CD4-positive, alpha-beta T cell treated with Interleukin-10 for 1 hour (primary cell): ENCODE data around the gene HSPB7.
"Not testable (repeated sequence)": the region's sequence is repeated elsewhere in the genome, so short reads cannot be mapped to it uniquely, and the experiment has no call there.

Source experiments
- DNase-seq: peaks from one replicate; pipeline ENCODE4 v3.0.0-alpha.2; 2020

Gene HSPB7

DNA sequence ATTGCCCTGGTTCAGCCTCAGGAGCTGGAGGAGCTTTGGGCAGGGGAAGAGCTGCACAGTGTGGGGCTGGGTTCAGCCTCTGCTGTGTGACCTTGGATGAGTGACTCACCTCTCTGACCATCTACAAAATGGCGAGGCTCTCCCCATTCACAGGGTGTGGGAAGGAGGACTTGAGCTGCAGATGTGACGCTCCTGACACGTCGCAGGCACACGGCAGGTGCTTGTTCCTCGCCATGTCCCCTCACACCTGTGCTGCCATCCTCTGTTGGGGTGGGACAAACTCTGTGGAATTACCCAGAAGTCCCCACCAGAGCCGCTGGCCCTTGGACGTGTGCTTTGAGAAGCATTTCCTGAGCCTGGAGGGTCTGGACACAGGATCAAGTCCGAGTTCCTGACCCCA, 3.0 kb upstream of the HSPB7 start:
- not testable (repeated sequence) for DNase-seq

- no peak for DNase-seq
Observed at GRCh38 chr1:16020325-16020724, 2.5 kb upstream of the HSPB7 start.

GRCh38 chr1:16019644-16020277, 1.9 kb upstream of the HSPB7 start:
- DNase-seq: no peak

DNA sequence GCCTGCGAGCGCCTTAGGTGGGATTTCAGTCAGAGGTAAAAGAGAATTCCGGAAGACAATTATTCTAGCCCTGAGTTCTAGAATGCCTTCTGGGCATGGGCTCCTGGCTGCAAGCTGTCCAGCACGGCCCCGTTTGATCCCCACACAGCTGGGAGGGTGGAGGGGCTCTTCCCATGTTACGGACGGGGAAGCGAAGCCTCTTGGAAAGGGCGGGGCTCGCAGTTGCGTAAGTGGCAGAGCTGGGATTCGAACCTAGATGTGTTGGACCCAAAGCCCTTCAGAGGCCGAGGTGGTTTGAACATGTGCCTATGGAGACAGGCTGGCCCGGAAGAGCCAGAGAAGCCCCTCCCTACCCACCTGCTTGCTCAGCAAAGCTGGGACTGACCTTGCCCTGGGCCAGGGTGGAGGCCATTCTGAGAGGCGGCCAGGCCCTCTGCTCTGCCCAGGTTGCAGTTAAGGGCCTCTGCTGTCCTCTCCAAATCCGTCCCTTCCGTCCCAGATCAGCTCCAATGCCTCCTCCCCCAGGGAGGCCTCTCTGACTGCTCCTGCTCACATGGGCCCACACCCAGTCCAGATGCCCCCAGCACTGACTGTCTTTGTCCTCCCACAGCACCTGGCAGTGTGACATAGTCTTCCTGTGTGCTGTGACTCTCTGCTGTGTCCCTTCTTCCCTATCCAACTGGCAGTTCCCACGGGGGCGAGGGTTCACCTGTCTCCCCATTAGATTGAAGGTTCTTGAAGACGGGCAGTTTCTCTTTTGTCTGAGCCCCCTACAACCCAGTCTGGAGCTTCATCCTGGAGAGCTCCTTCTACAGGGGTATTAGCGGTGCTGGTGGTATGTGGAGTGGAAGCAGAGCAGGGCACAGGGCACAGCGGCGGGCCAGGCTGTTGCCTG, 1.2 kb upstream of the HSPB7 start:
- no peak for DNase-seq

GRCh38 chr1:16018308-16018707, 465 bp upstream of the HSPB7 start:
- no peak for DNase-seq

- DNase-seq: no peak
Observed at GRCh38 chr1:16017076-16017460, 775 bp downstream of the HSPB7 start.

DNA sequence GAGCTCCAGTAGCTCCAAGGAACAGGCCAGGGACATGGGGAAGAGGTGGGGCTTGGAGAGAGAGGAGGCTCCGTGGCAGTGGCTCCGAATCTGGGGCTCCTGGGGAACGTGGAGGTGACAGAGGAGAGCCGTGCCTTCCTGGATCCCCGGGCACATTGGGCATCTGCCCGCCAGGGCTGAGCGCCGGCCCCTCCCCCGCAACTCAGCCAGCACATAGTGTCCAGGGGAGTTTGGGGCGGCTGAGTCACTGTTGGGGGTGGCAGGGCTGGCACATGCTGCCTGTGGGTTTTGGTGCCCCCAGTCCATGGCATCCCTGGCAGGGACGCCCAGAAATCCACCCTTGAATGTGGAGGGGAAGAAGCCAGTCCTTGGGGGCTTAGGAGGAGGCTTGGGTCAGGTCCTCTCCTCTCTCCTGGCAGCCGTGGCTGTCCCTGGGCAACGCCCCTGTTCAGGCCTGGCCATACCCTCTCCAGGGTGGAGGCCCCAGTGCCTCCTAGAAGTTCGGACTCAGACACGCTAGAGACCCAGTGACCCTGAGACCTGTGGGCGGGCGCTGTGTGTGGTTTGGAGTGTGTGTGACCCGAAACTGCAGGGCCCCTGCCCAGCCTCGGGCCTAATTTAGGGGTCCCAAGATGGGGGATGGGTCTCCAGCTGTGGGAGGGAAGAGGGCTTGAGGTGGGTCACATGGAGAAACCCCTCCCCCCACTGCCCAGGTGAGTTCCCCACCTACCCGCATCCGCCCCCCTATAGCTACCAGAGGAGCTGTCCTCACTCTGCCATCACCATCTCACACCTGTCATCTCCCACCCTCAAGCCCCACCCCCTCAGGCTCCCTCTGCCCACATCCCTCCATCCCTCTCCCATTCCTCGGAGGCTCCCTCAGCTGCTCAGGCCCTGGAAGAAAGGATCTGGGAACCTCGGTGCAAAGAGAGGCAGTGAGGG, 1.6 kb downstream of the HSPB7 start:
- DNase-seq: no peak

DNA sequence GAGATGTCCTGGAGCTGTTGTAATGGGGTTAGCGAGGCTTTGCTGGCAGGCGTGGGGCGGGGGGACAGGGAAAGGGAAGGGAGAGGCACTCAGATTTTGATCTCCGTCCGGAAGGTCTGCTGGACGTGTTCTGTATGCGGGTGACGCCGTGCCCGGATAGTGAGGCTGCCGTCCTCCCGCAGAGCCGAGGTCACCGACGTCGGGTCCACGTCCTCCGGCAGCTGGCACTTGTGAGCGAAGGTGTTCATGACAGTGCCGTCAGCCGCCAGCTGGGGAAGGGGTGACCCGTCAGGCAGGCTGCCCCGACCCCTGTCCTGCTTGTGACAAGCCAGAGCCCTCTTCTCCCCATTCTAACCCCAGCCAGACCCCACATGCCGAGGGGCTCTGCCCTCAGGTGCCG, 2.4 kb downstream of the HSPB7 start:
- no peak for DNase-seq

- DNase-seq: no peak
Observed at GRCh38 chr1:16014509-16015482, 3.0 kb downstream of the HSPB7 start.

DNA sequence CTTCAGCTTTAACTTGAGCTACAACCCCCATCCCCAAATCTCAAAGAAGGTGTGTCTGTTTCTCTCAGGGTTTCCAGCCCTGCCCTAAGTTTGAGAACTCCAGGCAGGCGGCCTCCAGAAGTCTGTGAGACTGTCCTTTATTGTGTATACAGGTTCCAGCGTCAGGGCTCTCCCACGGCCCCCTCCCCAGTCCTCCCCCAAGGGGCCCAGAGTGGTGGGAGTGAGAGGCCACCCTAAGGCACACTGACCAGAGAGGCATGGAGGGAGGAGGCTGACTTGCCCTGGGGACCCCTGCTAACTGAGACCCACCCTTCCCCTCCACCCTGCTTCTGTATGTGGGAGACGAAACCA, 4.0 kb downstream of the HSPB7 start:
- DNase-seq: no peak

GRCh38 chr1:16013220-16013907, 4.5 kb downstream of the HSPB7 start:
- peak; percentile 17 for DNase-seq

DNA sequence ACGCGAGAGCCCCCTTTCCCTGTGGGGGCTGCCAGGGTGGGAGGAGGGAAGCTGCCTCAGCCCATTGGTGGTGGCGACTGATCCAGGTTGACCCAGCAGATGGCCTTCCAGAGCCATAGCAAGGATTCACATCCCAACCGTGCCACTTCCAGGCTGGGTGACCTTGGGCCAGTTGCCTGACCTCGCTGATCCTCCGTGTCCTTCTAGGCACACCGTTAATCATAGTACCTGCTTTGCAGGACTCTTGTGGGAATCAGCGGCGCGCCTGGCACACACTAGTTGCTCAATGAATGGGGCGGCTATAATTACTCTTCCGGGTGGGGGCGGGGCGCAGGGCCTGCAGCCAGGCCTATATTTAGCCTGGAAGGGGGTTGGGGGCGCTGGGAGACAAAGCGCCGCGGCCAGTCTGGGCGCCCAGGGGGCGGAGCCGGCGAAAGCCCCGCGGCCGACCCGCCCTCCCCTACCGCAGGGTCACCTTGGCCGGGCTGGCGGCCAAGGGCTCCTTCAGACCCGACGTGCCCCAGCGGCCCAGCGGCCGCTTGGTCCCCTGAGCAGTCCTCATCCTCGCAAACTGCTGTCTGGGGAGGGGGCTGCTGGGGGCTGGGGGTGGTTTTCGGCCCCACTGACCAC, 5.1 kb downstream of the HSPB7 start:
- DNase-seq: peak; percentile 20

DNA sequence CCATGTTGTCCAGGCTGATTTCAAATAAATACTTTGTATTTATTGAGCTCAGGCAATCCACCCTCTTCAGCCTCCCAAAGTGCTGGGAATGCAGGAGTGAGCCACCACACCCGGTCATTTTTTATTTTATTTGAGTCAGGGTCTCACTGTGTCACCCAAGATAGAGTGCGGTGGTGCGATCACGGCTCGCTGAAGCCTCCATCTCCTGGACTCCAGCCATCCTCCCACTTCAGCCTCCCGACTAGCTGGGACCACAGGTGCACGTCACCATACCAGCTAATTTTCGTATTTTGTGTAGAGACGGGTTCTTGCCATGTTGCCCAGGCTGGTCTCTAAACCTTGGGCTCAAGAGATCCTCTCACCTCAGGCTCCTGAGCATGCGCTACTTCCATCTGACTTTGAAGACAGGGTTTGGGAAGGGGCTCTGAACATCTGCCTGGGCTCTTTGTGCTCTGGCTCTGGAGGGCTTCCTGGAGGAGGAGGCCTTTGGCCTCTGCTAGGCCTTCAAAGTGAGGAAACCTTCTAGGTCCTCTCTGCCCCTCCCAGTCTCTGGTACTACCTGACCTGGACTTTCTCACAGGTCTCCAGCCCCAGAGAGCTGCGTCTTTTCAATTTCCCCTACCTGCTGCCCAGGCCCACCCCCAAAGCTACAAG, 5.8 kb downstream of the HSPB7 start:
- DNase-seq: no peak

- DNase-seq: no peak
Observed at GRCh38 chr1:16010837-16011236, 7.0 kb downstream of the HSPB7 start.

- DNase-seq: no peak
Observed at GRCh38 chr1:16009678-16010077, 8.2 kb downstream of the HSPB7 start.

DNA sequence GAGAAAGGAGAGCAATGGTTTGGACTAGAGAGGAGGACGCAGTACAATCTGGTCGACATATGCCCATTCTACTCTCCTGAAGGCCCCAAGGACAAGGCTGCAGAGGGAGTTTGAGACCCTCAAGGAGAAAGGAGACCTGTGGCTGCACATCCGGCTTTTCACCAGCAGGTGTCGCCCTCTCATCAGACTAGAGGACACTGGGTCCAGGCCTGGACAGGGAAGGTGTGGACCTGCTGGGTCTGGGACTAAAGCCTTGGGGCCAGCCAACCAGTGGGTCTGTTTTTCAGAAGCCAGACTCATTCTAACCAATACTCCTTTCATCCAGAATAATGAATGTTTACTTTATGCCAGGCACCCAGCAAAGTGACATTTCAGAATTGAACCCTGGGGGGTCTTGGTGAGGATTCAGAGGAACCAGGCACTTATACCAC, 8.8 kb downstream of the HSPB7 start:
- peak; percentile 73 for DNase-seq

DNA sequence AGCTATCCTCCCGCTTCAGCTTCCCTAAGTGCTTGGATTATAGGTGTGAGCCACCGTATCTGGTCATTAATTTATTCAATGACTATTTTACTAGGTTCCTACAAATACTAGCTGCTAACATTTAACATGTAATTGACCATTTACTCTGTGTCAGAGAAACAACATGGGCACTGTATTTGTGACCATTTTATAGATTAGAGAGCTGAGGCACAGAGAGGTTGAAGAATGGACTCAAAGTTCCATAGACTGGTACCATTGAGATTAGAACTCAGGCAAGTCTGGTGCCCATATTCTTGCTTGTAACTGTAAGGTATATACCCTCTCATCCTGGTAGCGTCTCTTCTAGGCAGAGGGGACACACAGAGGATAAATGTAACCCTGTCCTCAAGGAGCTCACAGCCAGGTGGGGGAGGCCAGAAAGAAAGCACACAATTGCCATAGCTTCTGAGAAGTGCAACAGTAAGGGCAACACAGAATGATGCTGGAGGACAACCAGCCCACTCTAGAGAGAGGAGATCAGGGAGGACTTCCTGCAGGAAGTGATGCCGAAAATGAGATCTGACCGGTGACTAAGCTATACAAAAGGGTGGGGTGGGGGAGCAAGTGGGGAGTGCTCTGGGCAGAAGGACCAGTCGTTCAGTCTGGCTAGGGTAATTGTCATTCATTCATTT, 10.0 kb downstream of the HSPB7 start:
- no peak for DNase-seq

DNA sequence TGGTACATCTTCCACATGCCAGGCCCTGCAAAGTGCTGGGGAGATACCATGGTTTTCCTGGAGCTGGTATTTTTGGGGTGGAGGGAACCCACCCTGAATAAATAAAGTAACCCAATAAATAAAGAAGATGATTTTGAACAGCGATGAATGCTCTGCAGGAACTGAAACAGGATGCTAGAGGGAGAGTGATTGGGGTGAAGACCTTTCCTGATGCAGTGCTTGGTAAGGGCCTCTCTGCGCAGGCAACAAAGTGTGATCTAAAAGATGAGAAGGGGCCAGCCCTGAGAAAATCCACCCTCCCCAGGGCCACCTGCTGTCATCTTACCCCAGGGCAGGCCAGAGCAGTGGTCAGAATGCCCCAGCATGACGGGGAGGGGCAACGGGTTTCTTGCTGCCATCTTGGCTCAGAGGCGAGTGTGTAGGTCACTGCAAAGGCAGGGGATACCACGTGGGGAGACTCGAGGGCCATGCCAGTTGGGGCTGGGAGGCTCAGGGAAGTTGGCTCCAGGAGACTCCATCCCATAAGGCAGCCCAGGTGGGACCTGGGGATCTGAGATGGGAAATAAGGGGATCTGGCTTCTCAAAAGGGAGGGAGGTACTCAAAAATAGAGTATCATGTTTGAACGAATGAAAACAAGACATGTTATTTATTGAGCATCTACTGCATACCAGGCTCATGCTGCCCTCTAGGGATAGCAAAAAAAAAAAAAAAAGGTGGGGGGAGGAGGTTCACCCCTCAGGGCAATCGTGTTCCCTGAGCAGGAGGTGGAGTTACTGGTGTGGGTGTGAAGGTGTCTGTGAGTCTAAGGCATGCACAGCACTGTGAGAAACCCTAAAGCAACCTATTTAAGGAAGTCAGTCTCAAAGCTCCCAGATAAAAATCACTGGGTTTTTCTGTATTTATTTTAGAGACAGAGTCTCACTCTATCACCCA, 11.0 kb downstream of the HSPB7 start:
- DNase-seq: no peak

DNA sequence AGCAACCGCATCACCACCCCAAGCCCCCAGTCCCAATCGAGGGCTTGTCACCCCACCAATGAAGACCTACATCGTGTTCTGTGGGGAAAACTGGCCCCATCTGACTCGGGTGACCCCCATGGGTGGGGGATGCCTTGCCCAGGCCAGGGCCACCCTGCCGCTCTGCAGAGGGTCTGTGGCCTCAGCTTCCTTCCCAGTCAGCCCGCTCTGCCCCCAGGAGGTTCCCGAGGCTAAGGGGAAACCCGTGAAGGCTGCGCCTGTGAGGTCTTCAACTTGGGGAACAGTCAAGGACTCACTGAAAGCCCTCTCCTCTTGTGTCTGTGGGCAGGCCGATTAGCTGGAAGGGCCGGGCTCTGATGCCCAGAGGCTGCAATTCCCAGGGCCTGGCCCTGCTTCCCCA, 11.8 kb downstream of the HSPB7 start:
- no peak for DNase-seq
